ENCODE results near the gene VPREB1. TPM values are rescaled to one million over a fixed set of nuclear protein-coding genes. Genes with fewer than 3 reads are reported as not detected.
A peak's percentile ranks its signal among the peaks of the same experiment; 100 is the strongest.
"Not testable (repeated sequence)": the region's sequence is repeated elsewhere in the genome, so short reads cannot be mapped to it uniquely, and the experiment has no call there.

VPREB1 gene
- total RNA-seq, 2 donors from 2014 or later: not detected

GRCh38 chr22:22233081-22233480 is 11.5 kb upstream of the VPREB1 start:
- DNase-seq (ENCODE audit: low spot score in 2 of 2): no peak
- no peaks in the 10 kb centered on the region for H3K36me3 Mint-ChIP-seq
- H3K27ac Mint-ChIP-seq: no peak overlapping the region
- no peak for ATAC-seq
- no peaks in the 10 kb centered on the region for H3K9me3 Mint-ChIP-seq

GRCh38 chr22:22235558-22235957 is 9.0 kb upstream of the VPREB1 start:
- Mint-ChIP-seq H3K9me3 (no peaks in the 10 kb centered on the region), H3K27ac (peak overlapping the region in 1 of 2 donors; percentile 32), H3K36me3 (no peaks in the 10 kb centered on the region)
- ATAC-seq (peak; percentile 64 to 81), DNase-seq (ENCODE audit: low spot score in 2 of 2) (peak in 1 of 2 donors; percentile 74)

GRCh38 chr22:22237521-22237920 is 7.1 kb upstream of the VPREB1 start:
- no peak for DNase-seq (ENCODE audit: low spot score in 2 of 2)
- no peak for ATAC-seq
- Mint-ChIP-seq H3K9me3 (no peaks in the 10 kb centered on the region), H3K36me3 (no peaks in the 10 kb centered on the region), H3K27ac (no peak overlapping the region)

GRCh38 chr22:22239311-22239939 is 5.2 kb upstream of the VPREB1 start:
- ATAC-seq (no peak), DNase-seq (ENCODE audit: low spot score in 2 of 2) (no peak)
- Mint-ChIP-seq H3K9me3 (no peaks in the 10 kb centered on the region), H3K27ac (no peak overlapping the region), H3K36me3 (no peaks in the 10 kb centered on the region)

- Mint-ChIP-seq H3K27ac (no peak overlapping the region), H3K9me3 (no peaks in the 10 kb centered on the region), H3K36me3 (no peaks in the 10 kb centered on the region)
- ATAC-seq (no peak), DNase-seq (ENCODE audit: low spot score in 2 of 2) (no peak)
Observed at GRCh38 chr22:22241554-22241898, 3.1 kb upstream of the VPREB1 start.

GRCh38 chr22:22242488-22242887 is 2.1 kb upstream of the VPREB1 start:
- DNase-seq (ENCODE audit: low spot score in 2 of 2) (no peak), ATAC-seq (no peak)
- no peaks in the 10 kb centered on the region for H3K36me3 Mint-ChIP-seq
- H3K27ac Mint-ChIP-seq: no peak overlapping the region
- no peaks in the 10 kb centered on the region for H3K9me3 Mint-ChIP-seq

- no peaks in the 10 kb centered on the region for H3K36me3 Mint-ChIP-seq
- ATAC-seq: no peak
- no peaks in the 10 kb centered on the region for H3K9me3 Mint-ChIP-seq
- H3K27ac Mint-ChIP-seq: no peak overlapping the region
- no peak for DNase-seq (ENCODE audit: low spot score in 2 of 2)
Observed at GRCh38 chr22:22243033-22243680, 1.4 kb upstream of the VPREB1 start.

- H3K9me3 Mint-ChIP-seq: no peaks in the 10 kb centered on the region
- DNase-seq (ENCODE audit: low spot score in 2 of 2) (no peak), ATAC-seq (no peak)
- H3K36me3 Mint-ChIP-seq: no peaks in the 10 kb centered on the region
- no peak overlapping the region for H3K27ac Mint-ChIP-seq
Observed at GRCh38 chr22:22245256-22245909, 797 bp downstream of the VPREB1 start.

- Mint-ChIP-seq H3K9me3 (no peaks in the 10 kb centered on the region), H3K36me3 (no peaks in the 10 kb centered on the region), H3K27ac (no peak overlapping the region)
- DNase-seq (ENCODE audit: low spot score in 2 of 2): no peak
- ATAC-seq: no peak
Observed at GRCh38 chr22:22245935-22246525, 1.4 kb downstream of the VPREB1 start.

- Mint-ChIP-seq H3K36me3 (no peaks in the 10 kb centered on the region), H3K27ac (no peak overlapping the region), H3K9me3 (no peaks in the 10 kb centered on the region)
- ATAC-seq (no peak), DNase-seq (ENCODE audit: low spot score in 2 of 2) (no peak)
Observed at GRCh38 chr22:22246706-22247105, 2.1 kb downstream of the VPREB1 start.

GRCh38 chr22:22248878-22249277 is 4.3 kb downstream of the VPREB1 start:
- peak in 1 of 2 donors; percentile 35 for ATAC-seq
- Mint-ChIP-seq H3K9me3 (no peaks in the 10 kb centered on the region), H3K27ac (peak overlapping the region in 1 of 2 donors; percentile 19), H3K36me3 (no peaks in the 10 kb centered on the region)
- no peak for DNase-seq (ENCODE audit: low spot score in 2 of 2)

- ATAC-seq; H3K9me3 Mint-ChIP-seq; H3K36me3 Mint-ChIP-seq; H3K27ac Mint-ChIP-seq; DNase-seq (ENCODE audit: low spot score in 2 of 2): not testable (repeated sequence)
Observed at GRCh38 chr22:22250651-22251050, 6.1 kb downstream of the VPREB1 start.

- H3K36me3 Mint-ChIP-seq; H3K9me3 Mint-ChIP-seq; ATAC-seq; H3K27ac Mint-ChIP-seq; DNase-seq (ENCODE audit: low spot score in 2 of 2): not testable (repeated sequence)
Observed at GRCh38 chr22:22256133-22256532, 11.5 kb downstream of the VPREB1 start.

GRCh38 chr22:22258597-22259415 is 14.2 kb downstream of the VPREB1 start:
- not testable (repeated sequence) for DNase-seq (ENCODE audit: low spot score in 2 of 2); H3K27ac Mint-ChIP-seq; H3K9me3 Mint-ChIP-seq; ATAC-seq; H3K36me3 Mint-ChIP-seq

GRCh38 chr22:22260169-22260568 is 15.6 kb downstream of the VPREB1 start:
- not testable (repeated sequence) for H3K27ac Mint-ChIP-seq, H3K9me3 Mint-ChIP-seq

GRCh38 chr22:22260586-22260985 is 16.0 kb downstream of the VPREB1 start:
- not testable (repeated sequence) for ATAC-seq; DNase-seq (ENCODE audit: low spot score in 2 of 2); H3K9me3 Mint-ChIP-seq; H3K36me3 Mint-ChIP-seq; H3K27ac Mint-ChIP-seq

More at GRCh38 chr22:22260169-22260568, 15.6 kb downstream of the VPREB1 start:
- not testable (repeated sequence) for H3K36me3 Mint-ChIP-seq; DNase-seq (ENCODE audit: low spot score in 2 of 2); ATAC-seq

Data from activated naive CD4-positive, alpha-beta T cell treated with anti-CD3 and anti-CD28 coated beads, Interleukin-2, amount 50 U/mL, for 72 hours (primary cell).